Measurements from ENCODE around the gene DPY30. TPM values are rescaled to one million over a fixed set of nuclear protein-coding genes. Genes with fewer than 3 reads are reported as not detected.

Gene DPY30
- total RNA-seq, result 82.5 and 106 TPM in 2 replicates

GRCh38 chr2:32039447-32040219 is at the start of gene DPY30:
TSS of gene DPY30 (minus strand) at chr2:32039805. CDS start at chr2:32039456, 349 bp downstream.

GRCh38 chr2:32063310-32064020 is 23.9 kb upstream of the DPY30 start, which contains the start of gene SPAST:
TSS of gene SPAST (plus strand) at chr2:32063556. CDS start at chr2:32063832, 276 bp downstream.

GRCh38 chr2:32010670-32011484 is 28.7 kb downstream of the DPY30 start, which contains the start of gene MEMO1:
TSS of gene MEMO1 (minus strand) at chr2:32011008. CDS start at chr2:32010247, 761 bp downstream.

Other genes with a start within 250 kb of the DPY30 start
- 67.2 and 89.0 TPM in 2 replicates for gene MEMO1, start 28.8 kb downstream of the DPY30 start, total RNA-seq
- gene SPAST, start 23.8 kb upstream of the DPY30 start, total RNA-seq, result 11.5 and 12.8 TPM in 2 replicates
- 13.7 and 17.4 TPM in 2 replicates for gene SLC30A6, start 126.1 kb upstream of the DPY30 start, total RNA-seq
- not detected in 2 replicates for gene NLRC4, start 225.1 kb upstream of the DPY30 start, total RNA-seq
- 15.6 and 17.3 TPM in 2 replicates for gene YIPF4, start 238.1 kb upstream of the DPY30 start, total RNA-seq

All from hair follicular keratinocyte (primary cell).